GM12878 (cell line): ENCODE results near the gene RSL24D1. TPM values are rescaled to one million over a fixed set of nuclear protein-coding genes. Genes with fewer than 3 reads are reported as not detected.

Experiments used
- ATAC-seq: fragments of 200-7000 bp; cut with Tn5 transposase; 3 replicates; pipeline ENCODE4 v1.9.1; 2020; ENCODE audit warnings: mild to moderate bottlenecking, moderate library complexity
- BruUV-seq: library from RNA; stranded (reverse); fragments of 400-500 nt; replicated peaks from 2 replicates; lab custom pipeline; 2021; lab: Mats Ljungman, UMichigan
- CTCF ChIA-PET: fragments of 300-600 bp; sonication (Branson Sonifier 250); formaldehyde crosslinking; extraction: SDS; loops from one replicate; lab custom pipeline; 2021; ENCODE audit warnings: inconsistent platforms; lab: Yijun Ruan, JAX
- POLR2A ChIA-PET: fragments of 350-600 bp; formaldehyde crosslinking; extraction: SDS; loops from one replicate; lab custom pipeline; 2021; ENCODE audit warnings: inconsistent platforms; lab: Charles Lee
- RAD21 ChIA-PET: fragments of 300-600 bp; sonication (Branson Sonifier 250); formaldehyde crosslinking; loops from one replicate; lab custom pipeline; 2023; ENCODE audit warnings: antibody characterized with exemption; ENCODE audit not compliant: unreplicated experiment; lab: Charles Lee
- SMC1A ChIA-PET: fragments of 300-600 bp; sonication (Branson Sonifier 250); formaldehyde crosslinking; loops from one replicate; lab custom pipeline; 2023; ENCODE audit not compliant: unreplicated experiment, uncharacterized antibody; lab: Charles Lee
- DNase-seq: peaks from one replicate; pipeline ENCODE4 v3.0.0-alpha.2; 2011; ENCODE audit warnings: low read depth, low spot score
- FAIRE-seq: peaks from 3 replicates; lab custom pipeline; 2011; peaks lifted over from hg19 to GRCh38; lab: Jason Lieb, UNC
- H2AFZ ChIP-seq: 2 replicates; pipeline ENCODE4 v1.6.0; 2011; ENCODE audit warnings: low read depth, low read length, control low read depth; ENCODE audit not compliant: control insufficient read depth
- H3K27ac ChIP-seq: 2 replicates; pipeline ENCODE4 v1.5.1; 2011; ENCODE audit warnings: control low read depth; ENCODE audit not compliant: control insufficient read depth, insufficient read depth
- H3K27me3 ChIP-seq, 2 experiments: replicated peaks in 1 of 2; 2 replicates each; pipeline versions ENCODE4 v1.6.0 to v1.6.1; 2011; ENCODE audit warnings: low read length in 1 of 2; ENCODE audit not compliant: control insufficient read depth in 2 of 2, insufficient read depth in 2 of 2
- H3K36me3 ChIP-seq, 2 experiments: 2 replicates each; pipeline ENCODE4 v1.5.1; 2011; ENCODE audit warnings: low read length in 1 of 2; ENCODE audit not compliant: control insufficient read depth in 2 of 2, insufficient read depth in 2 of 2
- H3K4me1 ChIP-seq: 2 replicates; pipeline ENCODE4 v1.6.1; 2011; ENCODE audit warnings: mild to moderate bottlenecking, low read length, moderate library complexity, mixed read lengths; ENCODE audit not compliant: control insufficient read depth, insufficient read depth
- H3K4me2 ChIP-seq: 2 replicates; pipeline ENCODE4 v1.6.0; 2011; ENCODE audit warnings: control low read depth; ENCODE audit not compliant: control insufficient read depth, insufficient read depth
- H3K4me3 ChIP-seq: fragments of 200-600 bp; sonication (generic); 2 replicates; pipeline ENCODE4 v1.5.1; 2016
- H3K79me2 ChIP-seq: 2 replicates; pipeline ENCODE4 v1.6.0; 2011; ENCODE audit warnings: low read length; ENCODE audit not compliant: control insufficient read depth, insufficient read depth
- H3K9ac ChIP-seq: 2 replicates; pipeline ENCODE4 v1.8.0; 2011; ENCODE audit warnings: low read length, control low read depth, mixed read lengths; ENCODE audit not compliant: control insufficient read depth, insufficient read depth
- H3K9me3 ChIP-seq: replicated peaks from 3 replicates; pipeline ENCODE4 v1.5.1; 2011; ENCODE audit warnings: mild to moderate bottlenecking, low read length; ENCODE audit not compliant: control insufficient read depth, insufficient read depth
- H4K20me1 ChIP-seq: 2 replicates; pipeline ENCODE4 v1.6.0; 2011; ENCODE audit not compliant: control insufficient read depth, insufficient read depth
- CEBPZ ChIP-seq: fragments of 150-350 bp; IDR thresholded peaks from 2 replicates; pipeline ENCODE4 v1.6.1; 2016; ENCODE audit warnings: low read depth, low read length
- PAX5 ChIP-seq: IDR thresholded peaks from 2 replicates; pipeline ENCODE4 v1.6.1; 2011; ENCODE audit warnings: low read depth, low read length, borderline replicate concordance
- POU2F2 ChIP-seq: IDR thresholded peaks from 3 replicates; pipeline ENCODE4 v1.6.1; 2011; ENCODE audit warnings: low read depth, mild to moderate bottlenecking, low read length, borderline replicate concordance
- TCF3 ChIP-seq: IDR thresholded peaks from 2 replicates; pipeline ENCODE4 v1.6.1; 2012; ENCODE audit warnings: low read depth, mild to moderate bottlenecking, low read length, borderline replicate concordance; ENCODE audit not compliant: insufficient read depth
- TCF7 ChIP-seq: IDR thresholded peaks from 2 replicates; pipeline ENCODE4 v1.6.1; 2014; ENCODE audit warnings: antibody characterized with exemption, borderline replicate concordance
- ZBTB4 ChIP-seq: fragments of 450-650 bp; formaldehyde crosslinking; IDR thresholded peaks from 2 replicates; pipeline ENCODE4 v1.4.0; 2022; ENCODE audit warnings: mild to moderate bottlenecking, moderate library complexity
- ZNF622 ChIP-seq: fragments of 450-650 bp; IDR thresholded peaks from 2 replicates; pipeline ENCODE4 v1.6.1; 2017; ENCODE audit warnings: mild to moderate bottlenecking, inconsistent platforms
- ZZZ3 ChIP-seq: IDR thresholded peaks from 2 replicates; pipeline ENCODE4 v1.6.1; 2011; ENCODE audit warnings: low read depth; ENCODE audit not compliant: control insufficient read depth, insufficient read length
- WGBS: methylation state at CpG from one replicate; pipeline ENCODE4 v1.1.6; 2016; ENCODE audit warnings: low lambda C conversion rate; ENCODE audit not compliant: insufficient replicate concordance, insufficient coverage; ENCODE audit errors: missing lambda C conversion rate; 5-methylcytosine and 5-hydroxymethylcytosine counted together
- in situ Hi-C: fragments of 300-500 bp; cut with MboI; formaldehyde crosslinking; loops from 9 replicates; pipeline ENCODE4 v1.14.3; 2018; ENCODE audit warnings: mixed read lengths
- intact Hi-C: fragments of 100-400 bp; cut with micrococcal nuclease; formaldehyde crosslinking; loops from one replicate; pipeline ENCODE4 v1.14.2; 2022; ENCODE audit not compliant: unreplicated experiment
- polyA plus RNA-seq, 11 experiments: library from polyadenylated mRNA; depleted of rRNA in 4 of 11; unstranded in 6 of 11; stranded (reverse) in 5 of 11; fragments of >200 nt; fragmentation: Nextera tagmentation in 4 of 11; fragmentation: Illumina TruSeq in 1 of 11; extraction: Ambion mirVana in 4 of 11; extraction: Trizol in 1 of 11; gene quantifications; 1 replicate in 1 of 11; 2 replicates in 10 of 11; pipeline versions ENCODE4 v1.2.1 to v1.2.3, GENCODE V29; 2011 to 2016; ENCODE audit warnings: inconsistent platforms in 2 of 11, missing spikeins in 2 of 11, low read depth in 1 of 11
- total RNA-seq, 4 experiments: library from RNA; depleted of rRNA in 3 of 4; stranded (reverse); fragments of >200 nt in 3 of 4; fragmentation: Illumina TruSeq in 1 of 4; extraction: Trizol in 1 of 4; gene quantifications; 2 replicates each; pipeline versions ENCODE4 v1.2.1 to v1.2.3, GENCODE V29; 2013 to 2021
- TF ChIP-seq, protein P1 (sequence below): IDR thresholded peaks from 2 replicates; pipeline ENCODE4 v1.6.1; 2012; ENCODE audit warnings: mild to moderate bottlenecking, low read depth, low read length
- TF ChIP-seq, protein P2 (sequence below): fragments of 450-650 bp; IDR thresholded peaks from 2 replicates; pipeline ENCODE4 v1.6.1; 2014; ENCODE audit warnings: mild to moderate bottlenecking

RSL24D1 gene
- total and polyA plus RNA-seq, 10 of the 15 experiments (the other 5 are each of a cell fraction or from before 2014, with no cell fraction given), result 94.9 to 249 (median 121) TPM

- intact Hi-C loops, result no loop called here
- no peak overlapping the region for H3K9ac ChIP-seq
- H3K4me1 ChIP-seq, result no peaks in the 10 kb centered on the region
- no peaks in the 10 kb centered on the region for H4K20me1 ChIP-seq
- SMC1A ChIA-PET, result interaction anchor here (1.1 to 2.4 kb wide), 6 partner anchors 9 to 86 kb away, joined by 3 to 14 read pairs (median 4); no protein-coding TSS in a partner anchor
- no peak overlapping the region for H3K4me2 ChIP-seq
- RAD21 ChIA-PET, result interaction anchor here (0.6 to 1.2 kb wide), 5 partner anchors 14 to 1145 kb away, joined by 3 to 4 read pairs (median 3); no protein-coding TSS in a partner anchor
- BruUV-seq, result no TSS peak
- 0 out of 3 replicates have a peak, but pooled peaks have one; percentile 18 for ATAC-seq
- DNase-seq, result no peak
- in situ Hi-C loops, result no loop called here
- no peaks in the 10 kb centered on the region for H3K79me2 ChIP-seq
- H3K4me3 ChIP-seq, result no peak overlapping the region
- H3K27me3 ChIP-seq, result no peaks in the 10 kb centered on the region
- POLR2A ChIA-PET, result interaction anchor here (1.0 kb wide), 2 partner anchors 9 to 36 kb away, joined by 3 read pairs; no protein-coding TSS in a partner anchor
- H2AFZ ChIP-seq, result no peak overlapping the region
- H3K9me3 ChIP-seq, result no peaks in the 10 kb centered on the region
- H3K27ac ChIP-seq, result no peak overlapping the region
- H3K36me3 ChIP-seq, result no peaks in the 10 kb centered on the region
- CTCF ChIA-PET, result interaction anchor here (1.1 to 1.8 kb wide), 7 partner anchors 9 to 1275 kb away, joined by 3 to 5 read pairs (median 4); no protein-coding TSS in a partner anchor
- FAIRE-seq, result no peak
- WGBS, result 100% methylated on average over 1 of the region's 1 CpG
- TF ChIP-seq, protein P1, sequence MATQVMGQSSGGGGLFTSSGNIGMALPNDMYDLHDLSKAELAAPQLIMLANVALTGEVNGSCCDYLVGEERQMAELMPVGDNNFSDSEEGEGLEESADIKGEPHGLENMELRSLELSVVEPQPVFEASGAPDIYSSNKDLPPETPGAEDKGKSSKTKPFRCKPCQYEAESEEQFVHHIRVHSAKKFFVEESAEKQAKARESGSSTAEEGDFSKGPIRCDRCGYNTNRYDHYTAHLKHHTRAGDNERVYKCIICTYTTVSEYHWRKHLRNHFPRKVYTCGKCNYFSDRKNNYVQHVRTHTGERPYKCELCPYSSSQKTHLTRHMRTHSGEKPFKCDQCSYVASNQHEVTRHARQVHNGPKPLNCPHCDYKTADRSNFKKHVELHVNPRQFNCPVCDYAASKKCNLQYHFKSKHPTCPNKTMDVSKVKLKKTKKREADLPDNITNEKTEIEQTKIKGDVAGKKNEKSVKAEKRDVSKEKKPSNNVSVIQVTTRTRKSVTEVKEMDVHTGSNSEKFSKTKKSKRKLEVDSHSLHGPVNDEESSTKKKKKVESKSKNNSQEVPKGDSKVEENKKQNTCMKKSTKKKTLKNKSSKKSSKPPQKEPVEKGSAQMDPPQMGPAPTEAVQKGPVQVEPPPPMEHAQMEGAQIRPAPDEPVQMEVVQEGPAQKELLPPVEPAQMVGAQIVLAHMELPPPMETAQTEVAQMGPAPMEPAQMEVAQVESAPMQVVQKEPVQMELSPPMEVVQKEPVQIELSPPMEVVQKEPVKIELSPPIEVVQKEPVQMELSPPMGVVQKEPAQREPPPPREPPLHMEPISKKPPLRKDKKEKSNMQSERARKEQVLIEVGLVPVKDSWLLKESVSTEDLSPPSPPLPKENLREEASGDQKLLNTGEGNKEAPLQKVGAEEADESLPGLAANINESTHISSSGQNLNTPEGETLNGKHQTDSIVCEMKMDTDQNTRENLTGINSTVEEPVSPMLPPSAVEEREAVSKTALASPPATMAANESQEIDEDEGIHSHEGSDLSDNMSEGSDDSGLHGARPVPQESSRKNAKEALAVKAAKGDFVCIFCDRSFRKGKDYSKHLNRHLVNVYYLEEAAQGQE, result no peak
- no peak for TF ChIP-seq ZNF622
- no peak for TF ChIP-seq ZZZ3
- TF ChIP-seq PAX5, result no peak
- no peak for TF ChIP-seq ZBTB4
- no peak for TF ChIP-seq POU2F2
- TF ChIP-seq TCF3, result no peak
- no peak for TF ChIP-seq TCF7
- no peak for TF ChIP-seq CEBPZ
- TF ChIP-seq, protein P2, sequence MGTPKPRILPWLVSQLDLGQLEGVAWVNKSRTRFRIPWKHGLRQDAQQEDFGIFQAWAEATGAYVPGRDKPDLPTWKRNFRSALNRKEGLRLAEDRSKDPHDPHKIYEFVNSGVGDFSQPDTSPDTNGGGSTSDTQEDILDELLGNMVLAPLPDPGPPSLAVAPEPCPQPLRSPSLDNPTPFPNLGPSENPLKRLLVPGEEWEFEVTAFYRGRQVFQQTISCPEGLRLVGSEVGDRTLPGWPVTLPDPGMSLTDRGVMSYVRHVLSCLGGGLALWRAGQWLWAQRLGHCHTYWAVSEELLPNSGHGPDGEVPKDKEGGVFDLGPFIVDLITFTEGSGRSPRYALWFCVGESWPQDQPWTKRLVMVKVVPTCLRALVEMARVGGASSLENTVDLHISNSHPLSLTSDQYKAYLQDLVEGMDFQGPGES, result no peak
Observed at GRCh38 chr15:55231455-55231854, 34.7 kb upstream of the RSL24D1 start.
